Measurements from ENCODE around the gene SEMA4A.
"Not testable (repeated sequence)": the region's sequence is repeated elsewhere in the genome, so short reads cannot be mapped to it uniquely, and the experiment has no call there.

The SEMA4A gene

DNA sequence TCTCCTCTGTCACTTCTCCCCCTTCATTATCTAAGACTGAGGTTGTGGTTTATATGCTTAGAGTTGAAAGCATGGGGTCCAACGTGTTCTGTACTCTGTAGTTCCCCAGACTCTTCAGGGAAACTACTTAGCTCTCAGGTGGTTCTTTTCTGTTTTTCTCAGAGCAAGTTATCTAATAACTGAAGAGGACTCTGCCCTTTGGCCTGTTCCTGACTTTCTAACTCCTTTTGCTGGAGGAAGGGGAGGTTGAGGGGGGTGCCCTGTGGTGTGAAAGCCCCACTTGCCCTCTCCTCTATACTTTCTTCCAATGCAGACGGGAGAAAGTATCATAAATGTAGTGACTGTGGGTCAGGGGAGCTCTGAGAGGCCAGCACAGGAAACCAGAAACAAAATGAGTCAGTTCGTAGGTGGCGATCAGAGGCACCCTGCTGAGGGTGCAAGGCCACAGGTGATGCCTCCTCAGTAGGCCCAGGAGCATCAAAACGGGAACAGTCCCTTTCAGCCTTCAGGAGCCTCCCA, 45.5 kb downstream of the SEMA4A start:
- DNase-seq, result no peak

DNA sequence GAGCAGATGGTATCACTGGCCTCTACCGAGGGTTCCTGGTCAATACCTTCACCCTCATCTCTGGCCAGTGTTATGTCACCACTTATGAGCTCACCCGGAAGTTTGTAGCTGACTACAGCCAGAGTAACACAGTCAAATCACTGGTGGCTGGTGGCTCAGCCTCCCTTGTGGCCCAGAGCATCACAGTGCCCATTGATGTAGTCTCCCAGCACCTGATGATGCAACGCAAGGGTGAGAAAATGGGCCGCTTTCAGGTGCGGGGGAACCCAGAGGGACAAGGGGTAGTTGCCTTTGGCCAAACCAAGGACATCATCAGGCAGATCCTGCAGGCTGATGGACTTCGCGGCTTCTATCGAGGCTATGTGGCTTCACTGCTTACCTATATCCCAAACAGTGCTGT, 46.7 kb downstream of the SEMA4A start:
- DNase-seq, result no peak

DNA sequence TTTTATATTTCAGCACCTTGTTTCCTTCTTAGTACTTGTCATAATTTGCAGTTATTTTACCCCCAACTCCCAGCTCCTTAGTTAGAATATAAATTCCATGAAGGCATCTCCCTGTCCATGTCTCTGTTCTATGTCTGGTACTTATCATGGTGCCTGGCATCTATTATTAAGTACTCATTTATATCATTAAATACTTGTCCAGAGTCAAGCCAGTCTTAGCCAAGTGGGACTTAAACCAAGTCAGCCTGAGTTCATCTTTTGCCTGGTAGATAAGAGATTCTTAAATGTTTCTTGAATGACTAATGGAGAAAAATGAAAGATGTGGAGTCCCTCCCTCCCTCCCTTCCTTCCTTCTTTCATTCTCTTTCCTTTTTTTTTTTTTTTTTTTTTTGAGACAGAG, 49.9 kb downstream of the SEMA4A start:
- DNase-seq, result no peak

DNA sequence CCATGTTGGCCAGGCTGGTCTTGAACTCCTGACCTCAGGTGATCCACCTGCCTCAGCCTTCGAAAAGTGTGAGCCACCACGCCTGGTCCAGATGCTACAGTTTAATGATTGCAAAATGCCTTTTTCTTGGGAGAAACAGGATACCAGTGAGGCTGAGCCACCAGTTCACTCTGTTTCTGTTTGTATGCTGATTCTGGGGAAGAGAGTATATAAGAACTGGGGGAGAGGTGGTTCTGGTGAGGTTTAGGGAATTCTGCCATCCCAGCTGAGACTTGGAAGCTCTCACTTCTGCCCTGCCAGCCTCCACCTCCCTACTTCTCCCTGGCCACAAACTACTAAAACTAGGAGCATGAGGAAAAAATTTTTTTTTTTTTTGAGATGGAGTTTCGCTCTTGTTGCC, 51.3 kb downstream of the SEMA4A start:
- no peak for DNase-seq

DNA sequence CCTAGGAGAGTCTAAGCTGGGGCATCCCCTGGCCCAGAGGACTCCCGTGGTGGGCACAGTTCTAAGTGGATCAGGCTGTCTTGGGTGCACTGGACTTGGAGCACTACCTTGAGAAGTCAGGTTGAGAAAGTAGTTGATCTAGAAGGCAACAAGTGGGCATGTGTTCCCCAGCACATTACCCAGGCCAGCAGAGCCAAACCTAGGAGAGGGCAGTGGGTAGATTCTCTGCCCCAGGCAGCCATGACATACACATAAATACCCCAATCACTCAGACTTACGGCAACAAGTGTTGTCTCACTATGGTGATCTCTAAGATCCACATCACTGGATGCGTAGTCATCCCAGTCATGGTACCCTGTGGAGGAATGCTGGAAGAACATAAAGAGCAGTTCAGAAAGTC, 57.9 kb downstream of the SEMA4A start:
- DNase-seq, result no peak

DNA sequence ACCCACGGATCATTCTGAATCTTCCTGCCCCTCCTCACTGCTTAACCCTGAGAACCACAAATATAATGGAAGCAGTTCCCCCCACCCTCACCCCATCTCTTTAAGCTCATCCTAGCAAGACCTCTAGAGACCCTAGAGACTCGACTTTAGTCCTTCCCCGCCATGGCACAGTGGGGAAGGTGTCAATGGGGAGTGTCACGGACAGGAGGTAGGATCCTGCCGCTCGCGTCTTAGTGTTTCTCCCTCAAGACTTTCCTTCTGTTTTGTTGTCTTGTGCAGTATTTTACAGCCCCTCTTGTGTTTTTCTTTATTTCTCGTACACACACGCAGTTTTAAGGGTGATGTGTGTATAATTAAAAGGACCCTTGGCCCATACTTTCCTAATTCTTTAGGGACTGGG, 58.7 kb downstream of the SEMA4A start:
- no peak for DNase-seq

DNA sequence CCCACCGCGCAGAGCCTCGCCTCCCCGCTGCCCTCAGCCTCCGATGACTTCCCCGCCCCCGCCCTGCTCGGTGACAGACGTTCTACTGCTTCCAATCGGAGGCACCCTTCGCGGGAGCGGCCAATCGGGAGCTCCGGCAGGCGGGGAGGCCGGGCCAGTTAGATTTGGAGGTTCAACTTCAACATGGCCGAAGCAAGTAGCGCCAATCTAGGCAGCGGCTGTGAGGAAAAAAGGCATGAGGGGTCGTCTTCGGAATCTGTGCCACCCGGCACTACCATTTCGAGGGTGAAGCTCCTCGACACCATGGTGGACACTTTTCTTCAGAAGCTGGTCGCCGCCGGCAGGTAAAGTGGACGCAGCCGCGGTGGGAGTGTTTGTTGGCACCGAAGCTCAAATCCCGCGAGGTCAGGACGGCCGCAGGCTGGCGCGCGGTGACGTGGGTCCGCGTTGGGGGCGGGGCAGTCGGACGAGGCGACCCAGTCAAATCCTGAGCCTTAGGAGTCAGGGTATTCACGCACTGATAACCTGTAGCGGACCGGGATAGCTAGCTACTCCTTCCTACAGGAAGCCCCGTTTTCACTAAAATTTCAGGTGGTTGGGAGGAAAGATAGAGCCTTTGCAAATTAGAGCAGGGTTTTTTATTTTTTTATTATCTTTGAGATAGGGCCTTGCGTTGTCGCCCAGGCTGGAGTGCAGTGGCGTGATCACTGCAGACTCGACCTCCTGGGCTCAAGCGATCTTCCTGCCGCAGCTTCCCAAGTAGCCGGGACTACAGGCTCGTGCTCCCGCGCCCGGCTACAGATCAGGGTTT, 59.7 kb downstream of the SEMA4A start, which contains the start of gene PMF1:
PMF1 (plus strand) TSS at position 175 of the 811 bp plus-strand sequence; CDS start at position 184, 9 bp downstream.
- peak; percentile 95 for DNase-seq

DNA sequence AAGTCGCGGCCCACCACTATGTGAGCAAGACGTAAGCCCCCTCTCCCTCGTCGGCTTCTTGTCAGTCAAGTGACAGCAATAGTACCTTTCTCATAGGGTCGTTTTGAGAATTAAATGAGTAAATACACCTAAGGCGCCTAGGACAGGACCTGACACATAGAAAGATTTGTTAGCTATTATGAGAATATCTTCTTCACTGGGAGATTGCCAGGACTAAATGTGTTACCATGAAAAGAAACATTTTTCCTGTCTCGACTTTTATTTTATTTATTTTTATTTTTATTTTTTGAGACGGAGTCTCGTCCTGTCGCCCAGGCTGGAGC, 60.2 kb downstream of the SEMA4A start:
- no peak for DNase-seq

DNA sequence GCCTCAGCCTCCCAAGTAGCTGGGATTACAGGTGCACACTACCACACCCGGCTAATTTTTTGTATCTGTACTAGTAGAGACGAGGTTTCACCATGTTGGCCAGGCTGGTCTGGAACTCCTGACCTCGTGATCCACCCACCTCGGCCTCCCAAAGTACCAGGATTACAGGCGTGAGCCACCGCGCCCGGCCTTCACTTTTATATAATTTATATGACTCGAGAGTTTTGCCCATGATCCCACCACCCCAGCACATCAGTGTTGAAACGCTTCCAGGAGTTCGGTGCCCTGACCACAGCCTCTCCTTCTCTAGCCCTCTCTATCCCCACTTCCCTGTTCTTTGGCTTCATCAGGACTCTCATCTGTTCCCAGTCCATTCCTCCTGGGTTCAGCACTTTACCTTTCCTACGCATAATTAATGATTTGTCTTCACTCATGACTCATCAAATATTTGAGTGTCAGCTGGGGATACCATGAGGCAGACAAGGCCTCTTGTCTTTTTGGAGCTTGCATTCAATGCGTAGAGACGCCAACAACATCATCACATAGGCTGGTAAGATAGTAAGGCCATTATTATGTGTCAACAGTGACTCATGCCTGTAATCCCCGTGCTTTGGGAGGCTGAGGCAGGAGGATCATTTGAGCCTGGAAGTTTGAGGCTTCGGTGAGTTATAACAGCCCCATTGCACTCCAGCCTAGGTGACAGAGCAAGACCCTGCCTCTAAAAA, 60.8 kb downstream of the SEMA4A start:
- no peak for DNase-seq

DNA sequence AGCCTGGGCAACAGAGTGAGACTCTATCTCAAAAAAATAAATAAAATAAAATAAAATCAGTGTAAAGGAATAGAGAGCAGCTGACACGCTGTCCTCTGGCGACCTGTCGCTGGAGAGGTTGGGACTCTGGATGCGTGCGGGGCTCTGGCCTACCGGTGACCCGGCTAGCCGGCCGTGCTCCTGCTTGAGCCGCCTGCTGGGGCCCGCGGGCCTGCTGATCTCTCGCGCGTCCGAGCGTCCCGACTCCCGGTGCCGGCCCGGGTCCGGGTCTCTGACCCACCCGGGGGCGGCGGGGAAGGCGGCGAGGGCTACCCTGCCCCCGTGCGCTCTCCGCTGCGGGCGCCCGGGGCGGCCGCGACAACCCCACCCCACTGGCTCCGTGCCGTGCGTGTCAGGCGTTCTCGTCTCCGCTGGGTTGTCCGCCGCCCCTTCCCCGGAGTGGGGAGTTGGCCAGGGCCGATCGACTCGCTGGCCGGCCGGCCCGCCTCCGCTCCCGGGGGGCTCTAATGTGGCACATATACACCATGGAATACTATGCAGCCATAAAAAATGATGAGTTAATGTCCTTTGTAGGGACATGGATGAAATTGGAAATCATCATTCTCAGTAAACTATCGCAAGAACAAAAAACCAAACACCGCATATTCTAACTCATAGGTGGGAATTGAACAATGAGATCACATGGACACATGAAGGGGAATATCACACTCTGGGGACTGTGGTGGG, 63.1 kb downstream of the SEMA4A start:
- not testable (repeated sequence) for DNase-seq

DNA sequence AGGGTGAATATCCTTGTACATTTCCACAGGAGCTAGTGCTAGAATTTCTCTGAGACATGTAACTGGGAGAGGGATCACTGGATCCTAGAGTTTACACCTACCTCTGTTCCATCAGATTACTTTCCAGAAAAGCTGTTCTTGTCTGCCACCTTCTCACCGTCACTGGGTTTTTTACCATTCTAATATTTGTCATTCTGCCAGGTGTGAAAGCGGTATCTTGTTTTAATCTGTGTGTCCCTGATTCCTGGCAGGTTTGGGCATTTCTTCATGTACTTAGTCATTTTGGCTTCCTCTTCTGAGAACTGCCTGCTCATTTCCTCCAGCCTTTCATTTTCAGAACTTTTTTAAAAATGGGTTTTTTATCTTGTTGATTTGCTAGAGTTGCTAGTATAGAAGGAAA, 64.5 kb downstream of the SEMA4A start:
- DNase-seq, result peak; percentile 23

DNA sequence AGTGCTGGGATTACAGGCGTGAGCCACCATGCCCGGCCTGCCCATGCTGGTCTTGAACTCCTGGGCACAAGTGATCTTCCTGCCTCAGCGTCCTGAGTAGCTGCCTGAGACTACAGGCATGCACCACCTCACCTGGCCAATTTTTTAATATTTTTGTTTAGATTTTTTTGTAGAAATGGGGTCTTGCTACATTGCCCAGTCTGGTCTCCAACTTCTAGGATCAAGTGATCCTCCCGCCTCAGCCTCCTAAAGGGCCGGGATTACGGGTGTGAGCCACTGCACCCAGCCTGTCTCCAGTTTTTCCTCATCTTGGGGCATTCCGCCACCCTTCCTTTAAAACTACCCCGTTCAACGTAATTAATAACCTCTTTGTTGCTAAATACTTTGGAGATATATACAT, 66.8 kb downstream of the SEMA4A start:
- DNase-seq, result no peak

DNA sequence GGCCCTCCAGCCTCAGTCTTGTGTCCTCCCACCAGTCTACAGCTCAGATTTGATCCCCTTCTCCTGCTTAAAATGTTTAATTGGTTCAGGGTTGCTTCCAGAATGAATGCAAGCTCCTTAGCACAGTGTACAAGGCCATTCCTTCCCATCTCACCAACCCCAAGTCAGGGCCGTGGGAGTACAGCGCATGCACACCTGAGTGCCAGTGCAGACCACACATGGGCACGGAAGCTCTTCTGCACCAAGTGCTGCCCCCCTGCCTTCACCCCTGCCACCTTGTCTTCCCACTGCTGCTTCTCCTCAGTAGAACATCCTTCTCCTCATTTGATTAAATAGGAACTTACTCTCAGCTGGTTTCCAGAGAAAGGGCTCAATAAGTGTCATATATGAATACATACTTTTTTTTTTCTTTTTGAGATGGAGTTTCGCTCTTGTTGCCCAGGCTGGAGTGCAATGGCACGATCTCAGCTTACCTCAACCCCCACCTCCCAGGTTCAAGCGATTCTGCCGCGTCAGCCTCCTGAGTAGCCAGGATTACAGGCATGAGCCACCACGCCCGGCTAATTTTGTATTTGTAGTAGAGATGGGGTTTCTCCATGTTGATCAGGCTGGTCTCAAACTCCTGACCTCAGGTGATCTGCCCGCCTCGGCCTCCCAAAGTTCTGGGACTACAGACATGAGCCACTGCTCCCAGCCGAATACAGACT, 68.8 kb downstream of the SEMA4A start:
- no peak for DNase-seq

DNA sequence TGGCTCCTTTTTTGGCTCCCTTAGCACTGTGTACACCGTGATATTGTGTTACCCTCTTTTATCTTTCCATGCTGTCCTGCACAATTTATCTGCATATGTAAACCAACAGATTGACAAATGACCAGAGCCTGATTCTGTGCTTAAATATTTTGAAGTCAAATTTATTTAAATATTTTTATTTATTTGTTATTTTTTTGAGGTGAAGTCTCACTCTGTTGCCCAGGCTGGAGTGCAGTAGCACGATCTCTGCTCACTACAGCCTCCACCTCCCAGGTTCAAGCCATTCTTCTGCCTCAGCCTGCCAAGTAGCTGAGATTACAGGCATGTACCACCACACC, 72.3 kb downstream of the SEMA4A start:
- DNase-seq, result no peak

DNA sequence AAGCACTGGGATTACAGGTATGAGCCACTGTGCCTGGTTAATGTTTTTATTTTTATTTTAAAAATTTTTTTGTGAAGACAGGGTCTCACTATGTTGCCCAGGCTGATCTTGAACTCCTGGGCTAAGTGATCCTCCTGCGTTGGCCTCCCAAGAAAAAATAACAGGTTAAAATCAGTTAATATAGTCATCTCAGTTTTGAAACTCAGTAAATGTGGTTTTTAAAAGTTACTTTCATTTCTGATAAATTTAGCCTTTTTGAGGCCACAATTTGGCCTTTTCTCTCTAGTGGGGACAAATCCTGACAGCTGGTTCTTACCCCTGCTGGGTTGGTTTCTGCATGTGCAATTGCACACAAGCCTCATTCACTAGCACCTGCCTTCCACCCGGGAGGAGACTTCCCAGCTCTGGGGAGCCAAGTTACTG, 72.7 kb downstream of the SEMA4A start:
- DNase-seq, result no peak

DNA sequence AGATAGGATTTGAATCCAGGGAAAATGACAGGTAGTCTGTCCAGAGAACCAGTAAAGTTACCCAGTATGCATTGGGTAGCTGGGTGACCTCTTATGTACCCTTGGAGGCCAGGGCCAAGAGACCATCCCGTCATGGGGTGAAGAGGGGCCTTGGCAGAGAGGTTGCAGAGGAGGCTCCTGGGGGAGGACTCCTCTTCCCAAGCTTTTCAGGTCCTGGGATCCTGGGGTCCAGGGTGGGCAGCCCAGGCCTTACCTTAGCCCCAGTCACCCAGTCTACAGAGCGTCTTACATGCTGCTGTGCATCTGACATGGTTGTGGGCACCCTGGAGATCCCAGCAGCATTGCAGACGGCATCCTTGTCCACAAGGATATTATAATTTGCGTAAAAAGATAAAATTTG, 73.4 kb downstream of the SEMA4A start:
- DNase-seq, result no peak
